Choroid plexus epithelial cell (primary cell): ENCODE results near the gene RIPK3.
"Not testable (repeated sequence)": the region's sequence is repeated elsewhere in the genome, so short reads cannot be mapped to it uniquely, and the experiment has no call there.

Source experiments
- DNase-seq: peaks from one replicate; pipeline ENCODE4 v3.0.0-alpha.2; 2010; ENCODE audit warnings: low read depth
- H3K4me3 ChIP-seq: 2 replicates; pipeline ENCODE4 v1.5.1; 2011; ENCODE audit warnings: low read depth, mild to moderate bottlenecking, control low read depth, low read length, moderate library complexity
- TF ChIP-seq, protein P1 (sequence below): conservative IDR thresholded peaks from 2 replicates; pipeline ENCODE4 v1.5.1; 2011; ENCODE audit warnings: low read depth, mild to moderate bottlenecking, control low read depth, inconsistent platforms, low read length, moderate library complexity

The RIPK3 gene

DNA sequence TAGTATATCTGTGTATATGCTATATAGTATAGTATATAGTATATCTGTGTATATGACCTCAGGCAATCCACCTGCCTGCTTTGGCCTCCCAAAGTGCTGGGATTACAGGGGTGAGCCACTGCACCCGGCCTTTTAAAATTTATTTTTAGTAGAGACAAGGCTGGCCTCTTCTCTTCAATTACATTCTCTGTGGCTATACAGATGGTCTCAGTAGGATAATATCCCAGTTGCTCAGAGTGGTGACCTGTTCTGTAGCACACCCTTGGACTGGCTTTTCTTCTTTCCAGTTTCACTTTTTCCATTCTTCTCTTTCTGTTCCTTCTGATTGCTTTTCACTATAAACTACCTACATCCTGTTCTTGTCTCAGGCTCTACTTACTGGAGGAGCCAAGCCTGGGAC lies 25.1 kb upstream of the RIPK3 start:
- no peak for DNase-seq

DNA sequence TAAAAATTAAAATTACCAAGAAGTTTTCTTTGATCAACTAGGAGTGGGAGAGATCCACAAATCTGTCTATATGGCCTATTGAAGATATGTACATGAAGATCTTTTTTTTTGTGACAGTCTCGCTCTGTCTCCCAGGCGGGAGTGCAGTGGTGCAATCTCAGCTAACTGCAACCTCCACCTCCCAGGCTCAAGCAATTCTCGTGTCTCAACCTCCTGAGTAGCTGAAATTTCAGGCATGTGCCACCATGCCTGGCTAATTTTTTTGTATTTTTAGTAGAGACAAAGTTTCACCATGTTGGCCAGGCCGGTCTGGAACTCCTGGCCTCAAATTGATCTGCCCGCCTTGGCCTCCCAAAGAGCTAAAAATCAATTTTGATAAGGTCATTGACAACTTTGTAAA lies 23.6 kb upstream of the RIPK3 start:
- DNase-seq, result no peak
- H3K4me3 ChIP-seq, result no peak overlapping the region
- TF ChIP-seq, protein P1, sequence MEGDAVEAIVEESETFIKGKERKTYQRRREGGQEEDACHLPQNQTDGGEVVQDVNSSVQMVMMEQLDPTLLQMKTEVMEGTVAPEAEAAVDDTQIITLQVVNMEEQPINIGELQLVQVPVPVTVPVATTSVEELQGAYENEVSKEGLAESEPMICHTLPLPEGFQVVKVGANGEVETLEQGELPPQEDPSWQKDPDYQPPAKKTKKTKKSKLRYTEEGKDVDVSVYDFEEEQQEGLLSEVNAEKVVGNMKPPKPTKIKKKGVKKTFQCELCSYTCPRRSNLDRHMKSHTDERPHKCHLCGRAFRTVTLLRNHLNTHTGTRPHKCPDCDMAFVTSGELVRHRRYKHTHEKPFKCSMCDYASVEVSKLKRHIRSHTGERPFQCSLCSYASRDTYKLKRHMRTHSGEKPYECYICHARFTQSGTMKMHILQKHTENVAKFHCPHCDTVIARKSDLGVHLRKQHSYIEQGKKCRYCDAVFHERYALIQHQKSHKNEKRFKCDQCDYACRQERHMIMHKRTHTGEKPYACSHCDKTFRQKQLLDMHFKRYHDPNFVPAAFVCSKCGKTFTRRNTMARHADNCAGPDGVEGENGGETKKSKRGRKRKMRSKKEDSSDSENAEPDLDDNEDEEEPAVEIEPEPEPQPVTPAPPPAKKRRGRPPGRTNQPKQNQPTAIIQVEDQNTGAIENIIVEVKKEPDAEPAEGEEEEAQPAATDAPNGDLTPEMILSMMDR, result no peak

More for the DNA sequence above, 25.1 kb upstream of the RIPK3 start:
- TF ChIP-seq, protein P1, result no peak
- no peak overlapping the region for H3K4me3 ChIP-seq

DNA sequence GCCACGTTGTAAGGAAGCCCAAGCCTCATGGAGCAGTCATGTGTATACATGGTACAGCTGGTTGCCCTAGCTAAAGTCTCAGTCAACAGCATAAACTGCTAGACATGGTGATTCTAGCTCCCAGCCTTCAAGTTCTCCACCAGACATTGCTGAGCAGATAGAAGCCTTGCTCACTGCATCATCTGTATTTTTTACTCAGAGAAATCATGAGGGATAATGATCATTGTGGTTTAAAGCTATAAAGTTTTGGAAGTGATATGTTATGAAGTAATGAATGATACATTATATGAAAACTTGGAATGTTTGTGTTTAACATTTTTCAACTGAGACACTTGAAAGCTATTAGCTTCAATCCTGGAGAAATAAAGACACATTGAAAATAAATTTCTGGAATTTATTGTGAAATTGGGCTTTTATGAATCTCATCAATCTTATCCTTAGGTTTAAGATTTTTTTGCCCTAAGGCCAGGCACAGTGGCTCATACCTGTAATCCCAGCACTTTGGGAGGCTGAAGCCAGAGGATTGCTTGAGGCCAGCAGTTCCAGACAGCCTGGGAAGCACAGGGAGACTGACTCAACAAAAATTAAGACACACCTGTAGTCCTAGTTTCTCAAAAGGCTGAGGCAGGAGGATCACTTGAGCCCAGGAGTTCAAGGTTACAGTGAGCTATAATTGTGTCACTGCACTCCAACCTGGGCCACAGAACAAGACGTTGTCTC lies 22.6 kb upstream of the RIPK3 start:
- no peak overlapping the region for H3K4me3 ChIP-seq
- TF ChIP-seq, protein P1, result no peak
- DNase-seq, result no peak

DNA sequence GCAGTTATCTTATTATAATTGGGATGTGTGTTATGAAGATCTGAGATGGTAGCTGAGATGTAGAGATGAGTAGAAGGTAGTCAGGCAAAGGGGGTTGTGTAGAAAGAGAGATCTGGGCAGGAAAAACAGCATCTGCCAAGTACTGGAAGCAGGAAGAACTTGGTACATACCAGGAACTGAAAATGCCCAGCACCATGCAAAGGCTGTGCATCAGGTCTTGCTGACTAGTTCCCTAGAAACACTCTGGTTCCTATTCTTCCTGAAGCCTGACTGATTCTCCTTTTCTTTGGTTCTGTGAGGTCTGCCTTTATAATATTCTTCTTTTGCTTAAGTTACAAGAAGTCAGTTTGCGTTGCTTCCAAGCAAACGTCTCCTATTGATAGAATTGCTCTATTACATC lies 21.5 kb upstream of the RIPK3 start:
- H3K4me3 ChIP-seq, result no peak overlapping the region
- DNase-seq, result no peak
- TF ChIP-seq, protein P1, result no peak

DNA sequence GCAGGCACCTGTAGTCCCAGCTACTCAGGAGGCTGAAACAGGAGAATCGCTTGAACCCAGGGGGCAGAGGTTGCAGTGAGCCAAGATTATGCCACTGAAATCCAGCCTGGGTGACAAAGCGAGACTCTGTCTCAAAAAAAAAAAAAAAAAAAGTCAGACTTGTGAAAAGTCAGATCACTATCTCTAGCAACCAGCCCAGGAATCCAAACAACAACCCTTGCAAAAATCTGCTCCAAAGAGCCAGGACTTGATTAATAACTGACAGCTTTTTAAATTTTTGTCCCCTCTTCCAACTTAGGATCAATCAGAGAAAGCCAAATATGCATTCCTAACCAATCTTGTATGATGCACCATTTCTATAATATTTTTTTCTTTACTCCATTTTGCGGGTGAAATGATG lies 20.5 kb upstream of the RIPK3 start:
- TF ChIP-seq, protein P1, result no peak
- no peak overlapping the region for H3K4me3 ChIP-seq
- no peak for DNase-seq

DNA sequence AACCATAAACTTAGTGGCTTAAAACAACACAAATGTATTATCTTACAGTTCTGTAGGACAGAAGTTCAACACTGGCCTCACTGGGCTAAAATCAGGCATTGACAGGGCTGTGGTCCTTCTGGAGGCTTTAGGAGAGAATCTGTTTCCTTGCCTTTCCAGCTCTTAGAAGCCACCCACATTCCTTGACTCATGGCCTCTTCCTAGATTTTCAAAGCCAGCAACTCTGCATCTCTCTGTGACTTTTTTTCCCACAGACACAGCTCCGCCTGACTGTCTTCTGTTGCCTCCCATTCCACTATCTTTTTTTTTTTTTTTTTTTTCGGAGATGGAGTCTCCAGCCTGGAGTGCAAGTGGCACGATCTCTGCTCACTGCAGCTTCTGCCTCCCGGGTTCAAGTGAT lies 16.4 kb upstream of the RIPK3 start:
- DNase-seq, result no peak
- no peak overlapping the region for H3K4me3 ChIP-seq
- TF ChIP-seq, protein P1, result no peak

DNA sequence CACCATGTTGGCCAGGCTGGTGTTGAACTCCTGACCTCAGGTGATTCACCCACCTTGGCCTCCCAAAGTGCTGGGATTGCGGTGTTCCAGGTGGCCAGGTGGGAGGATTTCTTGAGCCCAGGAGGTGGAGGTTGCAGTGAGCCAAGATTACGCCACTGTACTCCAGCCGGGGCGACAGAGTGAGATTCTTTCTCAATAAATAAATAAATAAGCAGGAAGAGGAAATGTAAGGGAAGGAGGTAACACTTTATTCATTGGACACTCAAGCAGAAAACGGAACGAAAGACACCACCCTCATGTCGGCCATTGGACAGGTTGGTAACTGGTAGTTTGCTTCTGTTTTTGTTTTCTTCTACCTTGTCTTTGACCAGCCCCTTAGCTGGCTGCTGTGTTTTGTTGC lies 15.2 kb upstream of the RIPK3 start:
- TF ChIP-seq, protein P1, result no peak
- H3K4me3 ChIP-seq, result no peak overlapping the region
- no peak for DNase-seq

DNA sequence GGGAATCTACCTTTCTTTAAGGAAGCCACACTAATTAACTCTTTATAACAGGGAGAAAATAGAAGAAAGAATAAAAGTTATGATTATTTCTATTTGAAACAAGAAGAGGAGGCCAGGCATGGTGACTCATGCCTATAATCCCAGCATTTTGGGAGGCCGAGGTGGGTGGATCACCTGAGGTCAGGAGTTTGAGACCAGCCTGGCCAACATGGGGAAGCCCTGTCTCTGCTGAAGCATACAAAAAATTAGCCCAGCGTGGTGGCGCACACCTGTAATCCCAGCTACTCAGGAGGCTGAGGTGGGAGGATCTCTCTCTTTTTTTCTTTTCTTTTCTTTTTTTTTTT lies 14.7 kb upstream of the RIPK3 start:
- not testable (repeated sequence) for H3K4me3 ChIP-seq, DNase-seq
